Measurements from ENCODE around the gene TBC1D20.

DNA sequence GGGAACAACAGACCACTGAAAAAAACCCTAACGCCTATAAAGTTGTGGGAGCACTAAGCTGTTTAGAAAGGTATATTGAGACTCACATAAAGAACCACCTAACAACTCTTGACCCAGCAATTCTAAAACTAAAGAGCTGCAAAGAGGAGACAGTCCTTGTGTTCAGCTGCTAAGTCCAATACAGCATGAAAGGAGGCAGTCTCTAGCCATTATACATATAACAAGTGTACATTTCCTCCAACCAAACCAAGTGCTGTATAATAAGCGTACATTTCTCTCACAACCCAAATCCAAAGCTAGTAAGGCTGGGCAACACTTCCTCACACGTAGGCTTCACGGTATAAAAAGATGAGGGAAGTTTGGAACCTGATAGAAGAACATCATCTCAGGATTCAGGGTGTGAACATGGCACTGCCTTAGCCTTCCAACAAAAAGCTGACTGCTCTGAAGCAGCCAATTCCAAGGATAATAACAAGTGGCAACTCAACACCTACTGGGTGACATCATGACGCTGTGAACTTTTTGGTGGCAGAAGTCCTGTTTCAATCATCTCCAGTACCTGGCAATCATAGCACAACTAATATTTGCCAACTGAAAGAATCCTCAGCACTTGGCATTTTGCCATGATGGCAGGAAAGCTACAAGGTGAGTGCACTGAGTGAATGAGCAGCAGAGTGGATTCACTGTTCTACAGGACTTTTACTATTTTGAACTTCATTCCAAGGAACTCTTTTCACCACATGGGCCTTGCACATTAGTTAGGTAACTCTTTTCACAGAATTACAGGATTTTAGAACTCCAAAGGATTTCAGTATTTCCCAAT is 16.6 kb downstream of the TBC1D20 start:
- TF ChIP-seq, protein P1, sequence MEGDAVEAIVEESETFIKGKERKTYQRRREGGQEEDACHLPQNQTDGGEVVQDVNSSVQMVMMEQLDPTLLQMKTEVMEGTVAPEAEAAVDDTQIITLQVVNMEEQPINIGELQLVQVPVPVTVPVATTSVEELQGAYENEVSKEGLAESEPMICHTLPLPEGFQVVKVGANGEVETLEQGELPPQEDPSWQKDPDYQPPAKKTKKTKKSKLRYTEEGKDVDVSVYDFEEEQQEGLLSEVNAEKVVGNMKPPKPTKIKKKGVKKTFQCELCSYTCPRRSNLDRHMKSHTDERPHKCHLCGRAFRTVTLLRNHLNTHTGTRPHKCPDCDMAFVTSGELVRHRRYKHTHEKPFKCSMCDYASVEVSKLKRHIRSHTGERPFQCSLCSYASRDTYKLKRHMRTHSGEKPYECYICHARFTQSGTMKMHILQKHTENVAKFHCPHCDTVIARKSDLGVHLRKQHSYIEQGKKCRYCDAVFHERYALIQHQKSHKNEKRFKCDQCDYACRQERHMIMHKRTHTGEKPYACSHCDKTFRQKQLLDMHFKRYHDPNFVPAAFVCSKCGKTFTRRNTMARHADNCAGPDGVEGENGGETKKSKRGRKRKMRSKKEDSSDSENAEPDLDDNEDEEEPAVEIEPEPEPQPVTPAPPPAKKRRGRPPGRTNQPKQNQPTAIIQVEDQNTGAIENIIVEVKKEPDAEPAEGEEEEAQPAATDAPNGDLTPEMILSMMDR (conservative IDR thresholded peaks at IDR 0.05; ENCODE audit: low read depth, low read length): no peak
- TF ChIP-seq EZH2 (IDR thresholded peaks at IDR 0.05; ENCODE audit: low read length, unreplicated experiment) (no peak), EZH2phosphoT487 (IDR thresholded peaks at IDR 0.05; ENCODE audit: borderline replicate concordance, low read length) (no peak)
